ENCODE measurements around the gene FRMD1. TPM values are rescaled to one million over a fixed set of nuclear protein-coding genes. Genes with fewer than 3 reads are reported as not detected.

FRMD1 gene
- total and polyA plus RNA-seq, 2 experiments from 2014 or later, result 0.07 TPM; not detected in 1

DNA sequence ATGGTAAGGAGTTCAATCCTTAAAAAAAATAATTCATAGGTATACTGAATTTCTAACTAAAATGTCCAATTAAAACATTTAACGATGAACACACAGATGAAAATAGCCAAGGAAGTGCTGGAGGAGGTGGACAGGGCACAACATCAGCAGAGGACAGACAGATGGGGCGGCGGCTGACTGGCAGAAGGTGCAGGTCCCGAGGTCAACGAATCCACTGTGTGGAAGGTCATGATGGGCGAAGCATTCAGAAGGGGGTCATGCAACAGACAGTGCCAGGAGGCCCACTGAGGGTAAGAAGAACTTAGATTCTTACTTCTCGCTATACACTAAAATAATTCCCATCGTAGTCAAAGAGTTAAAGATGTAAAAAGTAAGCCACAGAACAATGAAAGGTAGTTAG, 34.2 kb upstream of the FRMD1 start:
- Histone ChIP-seq H3K27ac (no peak overlapping the region), H4K20me1 (ENCODE audit: insufficient read depth, poor library complexity, severe bottlenecking) (no peaks in the 10 kb centered on the region), H3K9me2 (replicated peaks; ENCODE audit: insufficient read depth) (no peaks in the 10 kb centered on the region), H2AFZ (no peak overlapping the region), H3K4me2 (no peak overlapping the region), H3K4me3 (no peak overlapping the region), H3K9me3 (ENCODE audit: low read depth) (no peaks in the 10 kb centered on the region), H3K4me1 (ENCODE audit: insufficient read depth) (no peaks in the 10 kb centered on the region), H3K79me2 (no peaks in the 10 kb centered on the region), H3K36me3 (replicated peaks; ENCODE audit: insufficient read depth, low read depth) (no peaks in the 10 kb centered on the region), H3K27me3 (no peaks in the 10 kb centered on the region)
- DNase-seq (ENCODE audit: low spot score), result no peak
- WGBS (ENCODE audit: low lambda C conversion rate, missing lambda C conversion rate), result 89% methylated on average over 8 of the region's 8 CpGs
- TF ChIP-seq, protein P1, sequence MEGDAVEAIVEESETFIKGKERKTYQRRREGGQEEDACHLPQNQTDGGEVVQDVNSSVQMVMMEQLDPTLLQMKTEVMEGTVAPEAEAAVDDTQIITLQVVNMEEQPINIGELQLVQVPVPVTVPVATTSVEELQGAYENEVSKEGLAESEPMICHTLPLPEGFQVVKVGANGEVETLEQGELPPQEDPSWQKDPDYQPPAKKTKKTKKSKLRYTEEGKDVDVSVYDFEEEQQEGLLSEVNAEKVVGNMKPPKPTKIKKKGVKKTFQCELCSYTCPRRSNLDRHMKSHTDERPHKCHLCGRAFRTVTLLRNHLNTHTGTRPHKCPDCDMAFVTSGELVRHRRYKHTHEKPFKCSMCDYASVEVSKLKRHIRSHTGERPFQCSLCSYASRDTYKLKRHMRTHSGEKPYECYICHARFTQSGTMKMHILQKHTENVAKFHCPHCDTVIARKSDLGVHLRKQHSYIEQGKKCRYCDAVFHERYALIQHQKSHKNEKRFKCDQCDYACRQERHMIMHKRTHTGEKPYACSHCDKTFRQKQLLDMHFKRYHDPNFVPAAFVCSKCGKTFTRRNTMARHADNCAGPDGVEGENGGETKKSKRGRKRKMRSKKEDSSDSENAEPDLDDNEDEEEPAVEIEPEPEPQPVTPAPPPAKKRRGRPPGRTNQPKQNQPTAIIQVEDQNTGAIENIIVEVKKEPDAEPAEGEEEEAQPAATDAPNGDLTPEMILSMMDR (IDR thresholded peaks at IDR 0.05; ENCODE audit: poor library complexity), result no peak
- TF ChIP-seq EZH2phosphoT487 (IDR thresholded peaks at IDR 0.05; ENCODE audit: low read depth, severe bottlenecking, unreplicated experiment) (no peak), EZH2 (IDR thresholded peaks at IDR 0.05; ENCODE audit: borderline replicate concordance) (no peak)

DNA sequence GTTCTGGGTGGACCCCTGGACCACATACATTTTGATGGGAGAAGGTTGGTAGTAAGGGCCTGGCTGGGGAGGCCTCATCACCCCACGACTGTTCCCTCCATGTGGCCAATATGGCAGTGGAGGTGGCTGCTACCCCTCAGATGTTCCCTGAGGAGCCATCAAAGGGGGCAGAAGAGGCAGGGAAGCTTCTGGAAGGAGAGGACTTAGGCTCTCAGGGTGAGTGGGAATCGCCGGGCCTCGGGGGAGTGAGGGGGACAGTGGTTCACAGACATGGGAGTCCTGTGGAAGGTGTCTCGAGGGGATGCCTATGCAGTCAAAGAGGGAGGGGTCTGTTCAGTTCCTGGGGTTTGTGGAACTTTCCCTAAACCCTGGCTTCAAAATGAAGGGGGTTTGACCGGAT, 32.9 kb upstream of the FRMD1 start:
- Histone ChIP-seq H3K4me3 (no peak overlapping the region), H3K9me2 (replicated peaks; ENCODE audit: insufficient read depth) (no peaks in the 10 kb centered on the region), H4K20me1 (ENCODE audit: insufficient read depth, poor library complexity, severe bottlenecking) (no peaks in the 10 kb centered on the region), H3K36me3 (replicated peaks; ENCODE audit: insufficient read depth, low read depth) (no peaks in the 10 kb centered on the region), H2AFZ (no peak overlapping the region), H3K9me3 (ENCODE audit: low read depth) (no peaks in the 10 kb centered on the region), H3K79me2 (no peaks in the 10 kb centered on the region), H3K4me2 (no peak overlapping the region), H3K4me1 (ENCODE audit: insufficient read depth) (no peaks in the 10 kb centered on the region), H3K27ac (no peak overlapping the region), H3K27me3 (no peaks in the 10 kb centered on the region)
- WGBS (ENCODE audit: low lambda C conversion rate, missing lambda C conversion rate), result 98% methylated on average over 6 of the region's 6 CpGs
- TF ChIP-seq EZH2 (IDR thresholded peaks at IDR 0.05; ENCODE audit: borderline replicate concordance), result no peak
- TF ChIP-seq, protein P1 (IDR thresholded peaks at IDR 0.05; ENCODE audit: poor library complexity), result no peak
- no peak for TF ChIP-seq EZH2phosphoT487 (IDR thresholded peaks at IDR 0.05; ENCODE audit: low read depth, severe bottlenecking, unreplicated experiment)
- no peak for DNase-seq (ENCODE audit: low spot score)

DNA sequence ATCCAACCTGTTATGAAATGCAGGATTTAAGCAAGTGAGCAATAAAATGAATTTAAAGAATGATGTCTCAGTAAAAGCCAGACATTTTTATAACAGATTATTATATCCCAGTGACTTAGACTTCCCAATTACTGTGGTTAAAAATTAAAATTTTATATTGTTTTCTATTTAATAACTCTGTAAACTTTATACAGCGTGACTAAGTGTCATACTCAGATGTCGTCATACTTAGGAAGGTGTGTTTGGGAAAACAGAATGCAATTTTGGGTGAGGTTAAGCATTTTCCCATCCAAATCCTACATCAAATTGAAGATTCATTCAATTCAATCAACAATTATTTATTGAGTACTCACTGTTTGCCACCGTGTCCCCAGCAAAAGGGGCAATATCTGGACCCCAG, 31.4 kb upstream of the FRMD1 start:
- Histone ChIP-seq H3K79me2 (no peaks in the 10 kb centered on the region), H3K36me3 (replicated peaks; ENCODE audit: insufficient read depth, low read depth) (no peaks in the 10 kb centered on the region), H3K27me3 (no peaks in the 10 kb centered on the region), H3K4me2 (no peak overlapping the region), H3K27ac (no peak overlapping the region), H3K4me1 (ENCODE audit: insufficient read depth) (no peaks in the 10 kb centered on the region), H2AFZ (no peak overlapping the region), H3K4me3 (no peak overlapping the region), H3K9me3 (ENCODE audit: low read depth) (no peaks in the 10 kb centered on the region), H4K20me1 (ENCODE audit: insufficient read depth, poor library complexity, severe bottlenecking) (no peaks in the 10 kb centered on the region), H3K9me2 (replicated peaks; ENCODE audit: insufficient read depth) (no peaks in the 10 kb centered on the region)
- 73% methylated on average over 3 of the region's 3 CpGs for WGBS (ENCODE audit: low lambda C conversion rate, missing lambda C conversion rate)
- no peak for DNase-seq (ENCODE audit: low spot score)
- no peak for TF ChIP-seq EZH2 (IDR thresholded peaks at IDR 0.05; ENCODE audit: borderline replicate concordance)
- no peak for TF ChIP-seq EZH2phosphoT487 (IDR thresholded peaks at IDR 0.05; ENCODE audit: low read depth, severe bottlenecking, unreplicated experiment)
- TF ChIP-seq, protein P1 (IDR thresholded peaks at IDR 0.05; ENCODE audit: poor library complexity), result no peak

DNA sequence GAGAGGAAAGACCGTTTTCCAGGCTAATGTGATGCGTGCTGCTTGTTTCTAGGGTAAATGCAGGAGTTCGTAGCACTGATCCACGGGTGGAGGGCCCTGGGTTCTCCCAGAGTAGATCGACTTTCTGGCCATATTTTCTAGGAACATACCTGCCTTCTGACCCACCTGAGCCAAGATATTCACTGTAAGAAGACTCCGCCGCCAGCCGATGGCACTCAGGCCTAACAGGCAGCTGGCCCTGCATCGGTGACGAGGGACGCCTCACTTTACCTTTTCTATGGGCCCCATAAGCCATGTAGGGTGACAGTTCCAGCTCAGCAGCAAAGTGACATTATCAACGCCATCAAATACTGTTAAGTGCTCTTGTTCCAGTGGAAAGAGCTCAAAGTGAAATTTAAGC, 30.2 kb upstream of the FRMD1 start:
- Histone ChIP-seq H3K79me2 (no peaks in the 10 kb centered on the region), H3K27me3 (no peaks in the 10 kb centered on the region), H3K9me2 (replicated peaks; ENCODE audit: insufficient read depth) (no peaks in the 10 kb centered on the region), H3K4me1 (ENCODE audit: insufficient read depth) (no peaks in the 10 kb centered on the region), H3K9me3 (ENCODE audit: low read depth) (no peaks in the 10 kb centered on the region), H3K4me3 (no peak overlapping the region), H2AFZ (no peak overlapping the region), H3K4me2 (no peak overlapping the region), H3K36me3 (replicated peaks; ENCODE audit: insufficient read depth, low read depth) (no peaks in the 10 kb centered on the region), H3K27ac (no peak overlapping the region), H4K20me1 (ENCODE audit: insufficient read depth, poor library complexity, severe bottlenecking) (no peaks in the 10 kb centered on the region)
- TF ChIP-seq EZH2 (IDR thresholded peaks at IDR 0.05; ENCODE audit: borderline replicate concordance), result no peak
- TF ChIP-seq, protein P1 (IDR thresholded peaks at IDR 0.05; ENCODE audit: poor library complexity), result no peak
- TF ChIP-seq EZH2phosphoT487 (IDR thresholded peaks at IDR 0.05; ENCODE audit: low read depth, severe bottlenecking, unreplicated experiment), result no peak
- DNase-seq (ENCODE audit: low spot score), result no peak
- 95% methylated on average over 12 of the region's 12 CpGs for WGBS (ENCODE audit: low lambda C conversion rate, missing lambda C conversion rate)

Data from hepatocyte (in vitro differentiated cells).